Suppressor macrophage (primary cell): Measurements from ENCODE around the gene CKAP4.
"Not testable (repeated sequence)": the region's sequence is repeated elsewhere in the genome, so short reads cannot be mapped to it uniquely, and the experiment has no call there.

Experiments
- DNase-seq, 4 experiments: peaks; one replicate each; pipeline ENCODE4 v3.0.0-alpha.2; 2020 to 2022
- total RNA-seq, 17 experiments: gene quantifications; one replicate each; lab custom pipeline; 2026; ENCODE audit warnings: mixed read lengths in 6 of 17, inconsistent platforms in 3 of 17; lab: John Stamatoyannopoulos, UW

Gene CKAP4, protein sequence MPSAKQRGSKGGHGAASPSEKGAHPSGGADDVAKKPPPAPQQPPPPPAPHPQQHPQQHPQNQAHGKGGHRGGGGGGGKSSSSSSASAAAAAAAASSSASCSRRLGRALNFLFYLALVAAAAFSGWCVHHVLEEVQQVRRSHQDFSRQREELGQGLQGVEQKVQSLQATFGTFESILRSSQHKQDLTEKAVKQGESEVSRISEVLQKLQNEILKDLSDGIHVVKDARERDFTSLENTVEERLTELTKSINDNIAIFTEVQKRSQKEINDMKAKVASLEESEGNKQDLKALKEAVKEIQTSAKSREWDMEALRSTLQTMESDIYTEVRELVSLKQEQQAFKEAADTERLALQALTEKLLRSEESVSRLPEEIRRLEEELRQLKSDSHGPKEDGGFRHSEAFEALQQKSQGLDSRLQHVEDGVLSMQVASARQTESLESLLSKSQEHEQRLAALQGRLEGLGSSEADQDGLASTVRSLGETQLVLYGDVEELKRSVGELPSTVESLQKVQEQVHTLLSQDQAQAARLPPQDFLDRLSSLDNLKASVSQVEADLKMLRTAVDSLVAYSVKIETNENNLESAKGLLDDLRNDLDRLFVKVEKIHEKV
- 62.9 to 134 (median 87.6) reads per million in 17 experiments for total RNA-seq

DNA sequence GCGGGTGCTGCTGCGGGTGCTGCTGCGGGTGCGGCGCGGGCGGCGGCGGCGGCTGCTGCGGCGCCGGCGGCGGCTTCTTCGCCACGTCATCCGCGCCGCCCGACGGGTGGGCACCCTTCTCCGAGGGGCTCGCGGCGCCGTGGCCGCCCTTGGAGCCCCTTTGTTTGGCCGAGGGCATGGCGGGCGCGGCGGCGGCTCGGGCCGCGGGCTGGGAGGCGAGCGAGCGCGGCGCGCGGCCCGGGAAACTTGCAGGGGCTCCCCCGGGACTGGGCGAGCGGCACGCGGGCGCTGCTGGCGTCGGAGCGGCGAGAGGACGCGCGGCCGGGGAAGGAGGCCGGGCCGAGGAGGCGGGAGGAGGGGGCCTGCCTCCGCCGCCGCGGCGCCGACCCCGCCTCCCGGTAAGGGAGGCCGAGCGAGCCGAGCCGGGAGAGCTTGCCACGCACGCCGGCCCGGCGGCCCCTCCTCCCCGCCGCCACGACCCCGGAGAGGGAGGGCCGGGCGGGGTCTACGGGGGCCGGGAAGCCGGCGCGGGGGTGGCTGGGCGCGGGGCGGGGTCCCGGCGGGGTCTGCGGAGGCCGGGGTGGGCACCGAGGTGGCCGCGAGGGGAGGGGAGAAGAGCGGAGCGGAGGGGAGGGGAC, at the start of gene CKAP4:
Gene CKAP4, minus strand, starts transcription at position 347 of the 638 bp plus-strand sequence. Its CDS starts 169 bp downstream, at position 178.
- peak; percentile 64 to 88 (median 79) for DNase-seq

DNA sequence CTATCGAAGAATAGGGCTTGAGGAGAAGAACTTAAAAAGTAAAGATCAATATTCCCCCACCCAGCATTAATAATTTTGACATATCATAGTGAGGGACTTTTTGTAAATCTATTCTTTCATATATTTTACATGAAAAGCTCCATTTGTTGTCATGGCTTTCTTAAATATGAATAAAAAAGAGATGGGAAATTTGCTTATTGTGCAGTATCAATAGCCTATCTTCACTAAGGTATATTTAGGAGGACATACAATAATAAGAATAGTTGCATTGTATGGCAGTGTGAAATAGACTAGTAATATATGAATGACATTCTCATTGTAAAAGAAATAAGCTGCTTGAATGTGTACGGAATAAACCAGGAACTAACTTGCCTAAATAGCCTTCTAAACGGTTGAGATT, 49.3 kb upstream of the CKAP4 start:
- DNase-seq: no peak

DNA sequence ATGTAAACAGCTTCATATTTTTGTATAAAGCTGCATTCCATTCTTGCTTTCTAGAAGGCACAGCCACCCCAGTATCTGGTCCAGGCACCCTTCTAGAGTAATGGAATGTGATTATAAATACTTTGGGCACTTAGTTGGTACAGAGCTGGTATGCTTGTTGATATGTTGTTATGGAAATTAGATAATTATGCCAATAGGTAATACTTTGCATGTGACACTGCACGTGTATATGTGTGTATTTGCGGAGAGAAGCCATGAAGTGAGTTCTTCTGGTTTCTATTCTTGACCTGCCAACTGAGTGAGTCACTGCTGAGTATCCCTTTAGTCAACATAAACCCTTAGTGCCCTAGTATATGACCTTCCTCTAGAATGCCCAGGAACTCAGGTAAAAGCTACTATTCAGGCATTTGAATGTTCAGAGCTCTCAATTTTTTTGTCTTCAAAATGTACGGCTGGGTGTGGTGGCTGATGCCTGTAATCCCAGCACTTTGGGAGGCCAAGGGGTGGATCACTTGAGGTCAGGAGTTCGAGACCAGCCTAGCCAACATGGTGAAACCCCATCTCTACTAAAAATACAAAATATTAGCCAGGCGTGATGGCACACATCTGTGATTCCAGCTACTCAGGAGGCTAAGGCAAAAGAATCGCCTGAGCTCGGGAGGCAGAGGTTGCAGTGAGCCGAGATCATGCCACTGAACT, 48.5 kb upstream of the CKAP4 start:
- DNase-seq: peak in 2 of 4 experiments; percentile 35 to 37

DNA sequence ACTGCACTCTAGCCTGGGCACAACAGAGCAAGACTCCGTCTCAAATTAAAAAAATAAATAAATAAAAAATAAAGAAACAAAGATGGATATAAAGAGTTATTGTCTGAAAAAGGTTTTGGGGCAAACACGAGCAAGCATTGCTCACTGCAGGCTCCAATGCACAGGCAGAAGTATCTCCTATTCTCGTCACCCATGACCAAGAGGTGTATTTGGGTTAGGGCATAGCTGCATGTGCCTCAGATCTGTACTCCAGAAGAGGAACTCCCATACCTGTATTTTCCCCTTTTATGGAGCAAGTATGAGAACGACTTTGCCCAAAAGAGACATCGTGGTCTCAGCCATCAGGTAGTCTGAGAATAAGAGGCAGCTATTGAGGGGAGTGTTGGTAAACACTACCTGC, 44.5 kb upstream of the CKAP4 start:
- no peak for DNase-seq

DNA sequence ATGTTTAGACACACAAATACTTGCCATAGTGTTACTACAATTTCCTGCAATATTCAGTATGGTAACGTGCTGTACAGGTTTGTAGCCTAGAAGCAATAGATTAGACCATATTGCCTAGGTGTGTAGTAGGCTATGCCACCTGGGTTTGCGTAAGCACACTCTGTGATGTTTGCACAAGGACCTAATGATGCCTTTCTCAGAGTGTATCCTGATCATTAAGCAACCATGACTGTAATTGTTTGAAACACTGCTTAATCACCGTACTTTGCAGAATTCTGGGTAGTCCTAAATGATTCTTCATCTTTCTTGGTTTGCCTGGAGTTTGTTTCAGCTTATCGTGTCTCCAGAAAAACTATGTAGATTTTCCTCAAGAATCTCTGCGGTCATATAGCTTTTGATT, 43.5 kb upstream of the CKAP4 start:
- no peak for DNase-seq

DNA sequence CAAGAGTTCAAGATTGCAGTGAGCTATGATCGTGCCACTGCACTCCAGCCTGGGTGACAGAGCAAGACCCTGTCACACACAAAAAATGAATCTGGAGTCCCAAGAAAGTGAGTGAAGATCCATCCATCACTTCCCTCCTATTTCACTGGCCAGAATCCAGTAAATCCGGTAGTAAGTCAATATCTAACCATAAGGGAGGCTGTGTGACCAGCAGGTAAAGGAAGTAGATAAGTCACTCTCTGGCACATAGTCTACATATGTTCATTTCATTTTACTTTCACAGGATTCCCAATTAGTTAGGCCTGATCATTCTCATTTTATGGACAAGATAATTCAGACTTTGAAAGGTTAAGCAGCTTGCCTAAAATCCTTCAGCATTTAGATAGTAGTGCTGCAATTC, 42.8 kb upstream of the CKAP4 start:
- no peak for DNase-seq

DNA sequence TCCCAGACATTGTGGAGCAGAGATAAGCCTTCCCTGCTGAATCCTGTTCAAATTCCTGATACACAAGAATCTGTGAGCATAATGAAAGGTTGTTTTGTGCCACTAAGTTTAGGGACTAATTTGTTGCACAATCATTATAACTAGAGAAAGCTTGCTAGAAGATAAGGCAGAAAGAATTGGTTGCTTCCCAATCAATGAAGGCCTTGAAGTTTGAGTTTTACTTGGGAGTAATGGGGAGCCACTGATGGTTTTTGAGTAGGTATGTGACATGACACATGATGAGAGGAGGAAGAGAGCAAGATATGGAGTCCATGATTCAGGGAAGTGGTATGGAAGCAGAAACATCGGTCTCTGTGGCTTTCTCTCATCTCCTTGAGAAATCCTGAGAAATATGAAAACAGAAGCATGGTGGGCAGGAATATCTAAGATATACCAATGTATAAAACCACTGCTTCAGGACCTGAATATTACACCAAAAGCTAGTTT, 41.4 kb upstream of the CKAP4 start:
- no peak for DNase-seq

DNA sequence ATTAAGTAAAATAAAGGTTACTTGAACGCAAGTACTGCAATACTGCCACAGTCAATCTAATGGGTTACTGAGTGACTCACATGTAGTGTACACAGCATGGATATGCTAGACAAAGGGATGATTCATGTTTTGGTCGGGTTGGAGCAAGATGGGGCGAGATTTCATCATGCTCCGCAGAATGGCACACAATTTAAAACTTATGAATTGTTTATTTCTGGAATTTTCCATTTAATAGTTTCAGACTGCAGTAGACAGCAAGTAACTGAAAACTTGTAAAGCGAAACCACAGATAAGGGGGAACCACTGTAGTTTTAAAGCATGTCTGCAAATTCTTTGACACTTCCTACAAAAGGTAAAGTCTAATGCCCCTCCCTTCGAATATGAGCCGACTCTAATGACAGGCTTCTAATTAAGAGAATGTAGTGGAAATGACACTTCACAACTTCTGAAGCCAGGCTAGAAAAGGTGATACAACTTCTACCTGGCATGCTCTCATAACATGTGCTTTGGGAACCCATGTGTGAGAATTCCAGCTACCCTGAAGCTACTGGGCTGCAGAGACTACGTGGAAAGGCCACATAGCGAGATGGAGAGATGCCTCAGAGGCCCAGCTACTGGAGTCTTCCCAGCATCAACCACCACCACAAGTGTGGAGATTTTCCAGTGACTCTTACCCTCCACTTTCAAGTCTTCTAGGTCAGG, 40.8 kb upstream of the CKAP4 start:
- peak; percentile 55 to 82 (median 71) for DNase-seq

DNA sequence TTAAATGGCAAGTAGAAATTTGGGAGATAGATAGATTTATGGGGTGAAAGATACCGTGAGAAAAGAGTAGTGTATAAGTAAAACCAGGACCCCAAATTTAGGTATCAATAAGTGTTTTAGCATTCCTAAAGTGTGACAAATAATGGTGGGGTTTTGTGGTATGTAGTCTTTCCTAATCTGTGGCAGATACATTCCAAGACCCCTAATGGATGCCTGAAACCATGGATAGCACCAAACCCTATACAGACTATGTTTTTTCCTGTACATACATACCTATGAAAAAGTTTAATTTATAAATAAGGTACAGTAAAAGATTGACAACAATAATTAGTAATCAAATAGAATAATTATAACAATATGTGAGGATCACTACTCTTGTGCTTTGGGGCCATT, 40.3 kb upstream of the CKAP4 start:
- no peak for DNase-seq

DNA sequence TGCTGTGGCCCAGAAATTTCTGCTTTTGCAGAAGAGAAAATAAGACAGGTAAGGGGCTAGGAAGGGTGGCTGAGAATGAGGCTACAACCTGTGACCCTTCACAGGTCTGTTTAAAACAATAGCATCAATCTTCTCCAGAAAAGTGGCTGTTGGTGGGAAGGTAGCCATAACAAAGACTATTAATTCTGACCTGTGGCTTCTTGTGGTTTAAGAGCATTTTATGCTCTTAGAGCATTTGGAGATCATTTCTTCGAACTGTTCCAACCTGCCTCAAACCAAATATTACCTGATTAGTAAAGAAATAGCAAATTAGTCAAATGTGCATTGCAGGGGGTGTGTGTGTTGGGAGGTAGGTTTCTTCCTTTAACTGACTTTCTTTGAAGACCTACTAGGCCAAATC, 39.5 kb upstream of the CKAP4 start:
- no peak for DNase-seq

DNA sequence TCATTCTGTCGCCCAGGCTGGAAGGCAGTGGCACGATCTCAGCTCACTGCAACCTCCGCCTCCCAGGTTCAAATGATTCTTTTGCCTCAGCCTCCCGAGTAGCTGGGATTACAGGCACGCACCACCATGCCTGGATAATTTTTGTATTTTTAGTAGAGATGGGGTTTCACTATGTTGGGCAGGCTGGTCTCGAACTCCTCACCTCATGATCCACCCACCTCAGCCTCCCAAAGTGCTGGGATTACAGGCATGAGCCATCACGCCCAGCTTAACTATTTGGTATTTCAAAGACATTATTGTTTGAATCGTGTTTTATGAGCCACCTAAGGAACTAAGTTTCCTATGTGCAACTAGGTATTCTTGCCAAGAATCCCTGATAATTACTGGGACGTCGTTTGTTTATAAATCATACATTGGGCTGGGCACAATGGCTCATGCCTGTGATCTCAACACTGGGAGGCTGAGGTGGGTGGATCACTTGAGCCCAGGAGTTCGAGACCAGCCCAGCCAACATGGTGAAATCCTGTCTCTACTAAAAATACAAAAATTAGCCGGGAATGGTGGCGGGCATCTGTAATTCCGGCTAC, 38.8 kb upstream of the CKAP4 start:
- not testable (repeated sequence) for DNase-seq

DNA sequence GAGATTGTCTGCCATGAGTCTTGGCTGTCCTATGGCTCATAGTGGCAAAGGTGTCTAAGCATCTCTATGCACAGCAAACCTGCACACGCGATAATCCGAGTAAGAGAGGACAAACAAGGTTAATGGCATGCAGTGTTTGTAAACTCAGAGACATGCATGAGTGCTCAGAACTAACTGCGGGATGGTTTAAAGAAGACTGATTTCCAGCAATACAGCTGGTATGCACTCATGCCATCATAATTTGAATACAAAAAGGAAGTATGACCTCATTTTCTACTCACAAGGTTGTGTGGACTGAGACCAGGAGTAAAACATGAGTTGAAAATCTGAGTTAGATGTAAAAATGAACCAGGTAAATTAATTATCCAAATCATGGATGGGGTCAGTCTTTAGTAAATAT, 38.2 kb upstream of the CKAP4 start:
- peak in 2 of 4 experiments; percentile 29 to 39 for DNase-seq

DNA sequence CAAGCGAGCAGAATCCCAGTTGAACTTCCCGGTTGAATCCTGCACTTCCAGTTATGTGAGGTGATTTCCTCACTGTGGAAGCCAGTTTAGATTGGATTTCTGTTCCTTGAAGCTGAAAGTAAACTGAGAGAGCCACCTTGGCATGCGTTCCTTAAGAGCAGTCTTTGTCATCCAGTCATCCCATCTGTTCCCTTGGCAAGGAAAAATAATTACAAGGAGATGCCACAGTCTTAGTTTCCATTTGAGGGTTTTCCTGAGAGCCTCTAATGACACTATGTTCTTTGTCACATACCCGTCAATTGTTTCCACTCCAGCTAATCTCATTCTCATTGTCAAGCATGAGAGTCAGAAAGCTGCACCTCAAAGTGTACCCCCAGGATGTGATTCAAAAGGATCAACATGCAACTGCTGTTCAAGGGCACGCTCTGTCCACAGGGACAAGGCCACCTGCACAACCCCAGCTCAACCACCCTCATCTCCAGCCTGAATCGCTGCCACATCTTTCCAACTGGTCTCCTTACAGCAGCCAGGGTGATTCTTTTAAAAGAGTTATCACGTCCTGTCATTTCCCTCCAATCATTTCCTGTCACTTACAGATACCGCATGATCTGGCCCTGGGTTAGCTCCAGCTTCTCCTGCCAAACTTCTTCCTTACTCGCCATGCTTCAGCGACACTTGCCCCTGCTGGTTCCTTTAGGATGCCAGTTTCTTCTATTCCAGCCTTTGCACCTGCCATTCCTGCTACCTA, 36.7 kb upstream of the CKAP4 start:
- DNase-seq: peak in 1 of 4 experiments; percentile 27

DNA sequence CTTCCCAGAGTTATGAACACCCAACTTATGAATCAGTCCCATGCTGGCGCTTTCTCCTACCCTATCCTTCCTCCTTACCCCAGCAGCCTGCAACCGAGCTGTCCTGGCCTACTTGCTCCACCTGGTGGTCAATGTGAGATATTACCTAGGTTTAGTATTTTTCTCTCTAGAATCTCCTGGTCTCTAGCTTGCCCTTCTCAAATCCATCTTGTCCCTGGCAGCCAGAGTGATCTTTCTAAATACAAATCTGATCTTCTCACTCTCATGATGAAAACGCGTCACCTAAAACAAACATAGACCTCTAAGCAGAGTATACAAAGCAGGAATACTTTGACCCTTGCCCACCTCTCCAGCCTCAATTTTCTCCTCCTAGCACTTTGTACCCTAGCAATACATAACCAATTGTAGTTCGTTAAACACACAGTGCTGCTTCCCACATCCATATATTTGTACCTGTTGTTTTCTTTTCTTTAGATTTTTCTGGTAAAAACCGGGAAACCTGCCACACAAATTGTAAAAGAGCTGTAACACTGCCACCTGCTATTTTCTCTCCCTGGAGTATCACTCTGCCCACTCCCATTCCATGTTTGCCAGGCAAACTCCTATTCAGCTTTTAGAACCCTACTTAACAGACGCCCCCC, 34.8 kb upstream of the CKAP4 start:
- DNase-seq: peak; percentile 73 to 91 (median 80)

DNA sequence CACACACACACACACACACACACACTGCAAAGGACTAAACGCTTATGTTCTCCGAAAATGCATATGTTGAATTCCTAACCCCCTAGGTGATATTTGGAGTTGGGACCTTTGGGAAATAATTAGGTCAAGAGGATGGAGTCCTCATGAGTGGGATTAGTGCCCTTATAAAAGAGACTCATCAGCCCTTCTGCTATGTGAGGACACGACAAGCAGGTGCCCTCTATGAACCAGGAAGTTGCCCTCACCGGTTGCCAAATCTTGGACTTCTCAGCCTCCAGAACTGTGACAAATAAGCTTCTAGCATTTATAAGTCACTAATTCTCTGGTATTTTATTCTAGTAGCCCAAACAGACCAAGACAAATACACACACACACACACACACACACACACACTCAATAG, 34.0 kb upstream of the CKAP4 start:
- DNase-seq: peak in 1 of 4 experiments; percentile 18

DNA sequence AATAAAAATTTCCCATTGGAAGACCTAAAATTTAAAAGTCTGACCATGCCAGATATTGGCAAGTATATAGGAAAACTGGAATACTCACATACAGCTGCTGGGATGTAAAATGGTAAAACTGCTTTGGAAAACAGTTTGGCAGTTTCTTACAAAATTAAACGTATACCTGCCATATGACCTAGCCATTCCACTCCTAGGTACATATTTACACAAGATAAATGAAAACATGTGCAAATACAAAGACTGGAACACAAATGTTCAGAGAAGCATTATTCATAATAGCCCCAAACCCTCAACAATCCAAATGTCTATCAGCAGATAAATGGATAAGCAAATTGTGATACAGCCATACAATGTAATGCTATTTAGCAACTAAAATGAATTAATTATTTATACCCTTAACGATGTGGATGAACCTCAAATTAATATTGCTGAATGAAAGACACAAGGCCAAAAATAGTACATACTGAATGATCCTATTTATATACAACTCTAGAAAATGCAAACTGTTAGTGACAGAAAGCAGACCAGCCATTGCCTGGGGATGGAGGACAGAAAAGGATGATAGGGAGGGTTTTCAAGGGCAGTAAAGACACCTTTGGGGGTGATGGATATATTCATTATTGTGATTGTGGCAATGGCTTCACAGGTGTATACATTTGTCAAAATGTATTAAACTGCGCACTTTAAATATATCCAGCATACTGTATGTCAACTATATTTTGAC, 33.4 kb upstream of the CKAP4 start:
- DNase-seq: no peak

DNA sequence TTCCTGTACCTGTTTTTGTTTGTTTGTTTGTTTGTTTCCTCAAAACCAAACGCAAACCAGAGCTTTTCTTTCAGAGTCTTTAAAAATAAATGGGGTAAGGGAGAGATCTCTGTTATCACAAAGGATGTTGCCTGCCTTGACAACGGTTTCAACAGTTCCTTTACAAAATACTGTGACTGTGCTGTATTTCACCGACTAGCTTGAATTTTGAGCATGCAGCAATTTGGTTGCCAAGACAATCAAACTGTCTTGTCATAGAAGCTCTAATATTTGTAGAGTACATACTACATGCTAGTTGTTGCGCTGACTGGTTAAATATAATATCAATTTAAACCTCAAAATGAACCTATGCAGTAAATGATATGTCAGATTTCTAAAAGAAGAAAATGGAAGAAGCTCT, 32.3 kb upstream of the CKAP4 start:
- peak in 1 of 4 experiments; percentile 12 for DNase-seq

DNA sequence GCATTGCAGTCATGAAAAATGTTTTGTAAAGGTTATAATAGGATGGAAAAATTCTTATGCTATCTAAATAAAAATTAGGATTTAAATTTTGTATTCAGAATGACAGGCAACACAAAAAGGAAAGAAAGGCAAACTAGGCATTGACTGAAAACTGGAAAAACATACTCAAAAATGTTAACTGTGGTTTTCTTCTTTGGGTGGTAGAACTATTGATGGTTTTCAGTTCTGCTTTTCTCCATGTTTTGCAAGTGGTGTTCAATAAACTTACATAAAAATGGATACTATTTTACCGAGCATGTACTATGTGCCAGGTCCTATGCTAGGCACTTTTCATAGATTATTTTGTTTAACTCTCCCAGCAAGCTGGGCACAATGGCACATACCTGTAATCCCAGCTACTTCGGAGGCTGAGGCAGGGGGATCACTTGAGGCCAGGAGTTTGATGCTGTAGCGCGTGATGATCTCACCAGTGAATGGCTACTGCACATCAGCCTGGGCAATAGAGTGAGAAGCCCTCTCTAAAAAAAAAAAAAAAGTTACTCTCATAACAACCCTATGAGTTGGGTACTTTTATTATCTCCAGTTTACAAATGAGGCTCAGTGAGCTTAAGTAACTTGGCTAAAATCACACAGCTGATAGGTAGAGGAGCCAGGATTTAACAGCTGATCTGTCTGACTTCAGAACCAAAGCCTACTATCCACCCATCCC, 28.4 kb upstream of the CKAP4 start:
- no peak for DNase-seq

DNA sequence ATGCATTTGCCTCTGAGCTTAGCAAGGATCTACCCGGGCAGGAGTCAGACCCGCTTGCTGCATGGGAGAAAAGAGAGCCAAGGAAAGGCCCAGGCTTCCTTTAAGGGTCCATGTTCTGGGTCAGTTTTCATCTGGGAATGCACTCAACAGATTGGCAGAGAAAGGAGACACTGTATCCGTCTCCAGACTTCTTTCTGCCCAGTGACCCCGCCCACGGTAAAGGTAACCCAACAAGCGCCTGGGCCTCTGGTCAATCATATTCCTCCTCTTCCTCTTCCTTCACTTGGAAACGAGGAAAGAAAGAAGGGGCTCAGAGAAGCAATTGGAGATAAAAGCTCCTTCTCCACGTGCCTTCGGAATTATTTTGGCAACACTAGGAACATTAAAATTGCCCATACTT, 27.6 kb upstream of the CKAP4 start:
- DNase-seq: no peak
